Large intestine (tissue), 3 donors: ENCODE results near the gene AP2A2. TPM values are rescaled to one million over a fixed set of nuclear protein-coding genes. Genes with fewer than 3 reads are reported as not detected.

Experiments
- DNase-seq, 2 donors: peaks; one replicate each; pipeline versions ENCODE4 v3.0.0 to v3.0.0-alpha.2; 2013
- H3K27ac ChIP-seq: one replicate; pipeline ENCODE4 v1.5.1; 2013; ENCODE audit warnings: low read length
- H3K27me3 ChIP-seq: 2 replicates; pipeline ENCODE4 v1.6.1; 2013; ENCODE audit warnings: low read length; ENCODE audit not compliant: control insufficient read depth, insufficient read depth
- H3K36me3 ChIP-seq: 2 replicates; pipeline ENCODE4 v1.6.1; 2013; ENCODE audit warnings: low read length; ENCODE audit not compliant: control insufficient read depth, insufficient read depth
- H3K4me1 ChIP-seq: one replicate; pipeline ENCODE4 v1.6.1; 2013; ENCODE audit warnings: low read length; ENCODE audit not compliant: control insufficient read depth, insufficient read depth
- H3K4me3 ChIP-seq: one replicate; pipeline ENCODE4 v1.5.1; 2013; ENCODE audit warnings: low read length
- H3K9me3 ChIP-seq: one replicate; pipeline ENCODE4 v1.6.1; 2013; ENCODE audit warnings: mild to moderate bottlenecking, low read depth, low read length, moderate library complexity; ENCODE audit not compliant: control insufficient read depth
- WGBS: methylation state at CpG from one replicate; pipeline ENCODE4 v1.1.5; 2013; ENCODE audit warnings: low lambda C conversion rate; ENCODE audit not compliant: insufficient coverage; 5-methylcytosine and 5-hydroxymethylcytosine counted together
- polyA plus RNA-seq: library from polyadenylated mRNA; unstranded; fragments of 120-200 nt; gene quantifications from one replicate; pipeline ENCODE4 v1.2.1, GENCODE V29; 2013

The AP2A2 gene
- polyA plus RNA-seq, 1 donor, result 79.6 TPM

- no peak overlapping the region for H3K27ac ChIP-seq
- no peak overlapping the region for H3K4me3 ChIP-seq
- H3K9me3 ChIP-seq, result no peaks in the 10 kb centered on the region
- WGBS, result no CpG with 5 or more reads among the region's 16 CpGs
- H3K4me1 ChIP-seq, result peaks cover 15% of the 10 kb centered on the region
- no peaks in the 10 kb centered on the region for H3K36me3 ChIP-seq
- peaks cover 5% of the 10 kb centered on the region for H3K27me3 ChIP-seq
- DNase-seq, result no peak
Observed at GRCh38 chr11:1040428-1041148, 114.9 kb downstream of the AP2A2 start.

GRCh38 chr11:1041149-1041467, 115.4 kb downstream of the AP2A2 start:
- no peak overlapping the region for H3K4me3 ChIP-seq
- peaks cover 15% of the 10 kb centered on the region for H3K4me1 ChIP-seq
- DNase-seq, result no peak
- no CpG with 5 or more reads among the region's 8 CpGs for WGBS
- H3K9me3 ChIP-seq, result no peaks in the 10 kb centered on the region
- no peaks in the 10 kb centered on the region for H3K36me3 ChIP-seq
- H3K27me3 ChIP-seq, result peaks cover 5% of the 10 kb centered on the region
- no peak overlapping the region for H3K27ac ChIP-seq

- no CpG with 5 or more reads among the region's 9 CpGs for WGBS
- Histone ChIP-seq H3K4me1 (peaks cover 15% of the 10 kb centered on the region), H3K4me3 (no peak overlapping the region), H3K36me3 (no peaks in the 10 kb centered on the region), H3K27me3 (peaks cover 5% of the 10 kb centered on the region), H3K27ac (no peak overlapping the region), H3K9me3 (no peaks in the 10 kb centered on the region)
- DNase-seq, result no peak
Observed at GRCh38 chr11:1041471-1041870, 115.8 kb downstream of the AP2A2 start.

- H3K27ac ChIP-seq, result no peak overlapping the region
- no CpG with 5 or more reads among the region's 18 CpGs for WGBS
Observed at GRCh38 chr11:1041936-1042608, 116.4 kb downstream of the AP2A2 start.

GRCh38 chr11:1042626-1043562, 117.2 kb downstream of the AP2A2 start:
- WGBS, result no CpG with 5 or more reads among the region's 26 CpGs
- Histone ChIP-seq H3K4me1 (peaks cover 15% of the 10 kb centered on the region), H3K4me3 (no peak overlapping the region), H3K36me3 (no peaks in the 10 kb centered on the region), H3K27ac (no peak overlapping the region), H3K27me3 (peaks cover 6% of the 10 kb centered on the region), H3K9me3 (no peaks in the 10 kb centered on the region)
- DNase-seq, result no peak

More at GRCh38 chr11:1041936-1042608, 116.4 kb downstream of the AP2A2 start:
- peak; percentile 29 to 61 for DNase-seq
- no peak overlapping the region for H3K4me3 ChIP-seq
- H3K9me3 ChIP-seq, result no peaks in the 10 kb centered on the region
- H3K4me1 ChIP-seq, result peaks cover 15% of the 10 kb centered on the region
- H3K36me3 ChIP-seq, result no peaks in the 10 kb centered on the region
- H3K27me3 ChIP-seq, result peaks cover 1% of the 10 kb centered on the region

GRCh38 chr11:1043563-1044096, 118.0 kb downstream of the AP2A2 start:
- Histone ChIP-seq H3K27me3 (peaks cover 6% of the 10 kb centered on the region), H3K4me3 (no peak overlapping the region), H3K4me1 (peaks cover 15% of the 10 kb centered on the region), H3K9me3 (no peaks in the 10 kb centered on the region), H3K27ac (no peak overlapping the region), H3K36me3 (no peaks in the 10 kb centered on the region)
- DNase-seq, result no peak
- WGBS, result 87% methylated on average over 3 of the region's 20 CpGs

- WGBS, result 73% methylated on average over 2 of the region's 6 CpGs
- H3K27me3 ChIP-seq, result peaks cover 6% of the 10 kb centered on the region
- no peak overlapping the region for H3K4me3 ChIP-seq
- H3K4me1 ChIP-seq, result peaks cover 15% of the 10 kb centered on the region
- no peaks in the 10 kb centered on the region for H3K36me3 ChIP-seq
- H3K9me3 ChIP-seq, result no peaks in the 10 kb centered on the region
- no peak overlapping the region for H3K27ac ChIP-seq
- no peak for DNase-seq
Observed at GRCh38 chr11:1044160-1044559, 118.5 kb downstream of the AP2A2 start.

- H3K4me3 ChIP-seq, result no peak overlapping the region
- H3K9me3 ChIP-seq, result no peaks in the 10 kb centered on the region
- peaks cover 3% of the 10 kb centered on the region for H3K4me1 ChIP-seq
- H3K27ac ChIP-seq, result no peak overlapping the region
- no CpG with 5 or more reads among the region's 22 CpGs for WGBS
- H3K27me3 ChIP-seq, result peaks cover 6% of the 10 kb centered on the region
- DNase-seq, result no peak
- H3K36me3 ChIP-seq, result no peaks in the 10 kb centered on the region
Observed at GRCh38 chr11:1047595-1048156, 122.0 kb downstream of the AP2A2 start.

GRCh38 chr11:1048375-1049070, 122.9 kb downstream of the AP2A2 start:
- peaks cover 6% of the 10 kb centered on the region for H3K27me3 ChIP-seq
- no CpG with 5 or more reads among the region's 25 CpGs for WGBS
- no peak overlapping the region for H3K27ac ChIP-seq
- peaks cover 3% of the 10 kb centered on the region for H3K4me1 ChIP-seq
- DNase-seq, result no peak
- H3K4me3 ChIP-seq, result no peak overlapping the region
- no peaks in the 10 kb centered on the region for H3K36me3 ChIP-seq
- no peaks in the 10 kb centered on the region for H3K9me3 ChIP-seq
